Tibial nerve (tissue), 4 donors: ENCODE results near the gene UBE2L3. TPM values are rescaled to one million over a fixed set of nuclear protein-coding genes. Genes with fewer than 3 reads are reported as not detected.
A peak's percentile ranks its signal among the peaks of the same experiment; 100 is the strongest.

ENCODE experiments used
- DNase-seq, 2 donors: peaks; one replicate each; pipeline ENCODE4 v3.0.0-alpha.2; 2019; ENCODE audit warnings: low spot score in 2 of 2
- H3K27ac ChIP-seq, 4 donors: fragments of 200-600 bp; sonication (generic) in 3 of 4; one replicate each; pipeline ENCODE4 v1.5.1; 2017 to 2019; ENCODE audit warnings: mild to moderate bottlenecking in 1 of 4
- H3K27me3 ChIP-seq, 2 donors: fragments of 200-600 bp; sonication (generic) in 1 of 2; one replicate each; pipeline versions ENCODE4 v1.5.1 to v1.6.0; 2017 to 2019
- H3K36me3 ChIP-seq, 3 donors: fragments of 200-600 bp; sonication (generic); one replicate each; pipeline ENCODE4 v1.5.1; 2018 to 2019
- H3K4me1 ChIP-seq, 4 donors: fragments of 200-600 bp; sonication (generic) in 3 of 4; one replicate each; pipeline ENCODE4 v1.5.1; 2017 to 2019
- H3K4me3 ChIP-seq, 4 donors: fragments of 200-600 bp; sonication (generic) in 3 of 4; one replicate each; pipeline ENCODE4 v1.5.1; 2017 to 2019; ENCODE audit warnings: mild to moderate bottlenecking in 1 of 4, moderate library complexity in 1 of 4
- H3K9me3 ChIP-seq, 4 donors: fragments of 200-600 bp; sonication (generic) in 3 of 4; one replicate each; pipeline ENCODE4 v1.5.1; 2017 to 2019
- CTCF ChIP-seq, 5 experiments: fragments of 200-600 bp in 3 of 5; fragments of 450-650 bp in 2 of 5; sonication (generic) in 3 of 5; IDR thresholded peaks; one replicate each; pipeline ENCODE4 v1.5.1; 2016 to 2019; ENCODE audit warnings: antibody characterized with exemption in 5 of 5, mild to moderate bottlenecking in 3 of 5, moderate library complexity in 2 of 5
- EP300 ChIP-seq, 2 donors: sonication (generic); formaldehyde crosslinking; IDR thresholded peaks; one replicate each; pipeline ENCODE4 v1.6.1; 2017; ENCODE audit warnings: antibody characterized with exemption in 2 of 2, mild to moderate bottlenecking in 1 of 2
- POLR2A ChIP-seq, 2 donors: fragments of 450-650 bp; IDR thresholded peaks; one replicate each; pipeline ENCODE4 v1.6.1; 2017; ENCODE audit warnings: antibody characterized with exemption in 2 of 2, mild to moderate bottlenecking in 2 of 2, moderate library complexity in 2 of 2
- WGBS, 2 donors: methylation state at CpG; one replicate each; pipeline ENCODE4 v1.1.5; 2018; 5-methylcytosine and 5-hydroxymethylcytosine counted together
- total RNA-seq, 4 donors: library from RNA; depleted of rRNA; stranded (reverse); fragments of >200 nt; gene quantifications; one replicate each; pipeline ENCODE4 v1.1.0, GENCODE V29; 2016

The UBE2L3 gene
- total RNA-seq, 4 donors from 2014 or later, result 32.0 to 45.0 (median 37.8) TPM

DNA sequence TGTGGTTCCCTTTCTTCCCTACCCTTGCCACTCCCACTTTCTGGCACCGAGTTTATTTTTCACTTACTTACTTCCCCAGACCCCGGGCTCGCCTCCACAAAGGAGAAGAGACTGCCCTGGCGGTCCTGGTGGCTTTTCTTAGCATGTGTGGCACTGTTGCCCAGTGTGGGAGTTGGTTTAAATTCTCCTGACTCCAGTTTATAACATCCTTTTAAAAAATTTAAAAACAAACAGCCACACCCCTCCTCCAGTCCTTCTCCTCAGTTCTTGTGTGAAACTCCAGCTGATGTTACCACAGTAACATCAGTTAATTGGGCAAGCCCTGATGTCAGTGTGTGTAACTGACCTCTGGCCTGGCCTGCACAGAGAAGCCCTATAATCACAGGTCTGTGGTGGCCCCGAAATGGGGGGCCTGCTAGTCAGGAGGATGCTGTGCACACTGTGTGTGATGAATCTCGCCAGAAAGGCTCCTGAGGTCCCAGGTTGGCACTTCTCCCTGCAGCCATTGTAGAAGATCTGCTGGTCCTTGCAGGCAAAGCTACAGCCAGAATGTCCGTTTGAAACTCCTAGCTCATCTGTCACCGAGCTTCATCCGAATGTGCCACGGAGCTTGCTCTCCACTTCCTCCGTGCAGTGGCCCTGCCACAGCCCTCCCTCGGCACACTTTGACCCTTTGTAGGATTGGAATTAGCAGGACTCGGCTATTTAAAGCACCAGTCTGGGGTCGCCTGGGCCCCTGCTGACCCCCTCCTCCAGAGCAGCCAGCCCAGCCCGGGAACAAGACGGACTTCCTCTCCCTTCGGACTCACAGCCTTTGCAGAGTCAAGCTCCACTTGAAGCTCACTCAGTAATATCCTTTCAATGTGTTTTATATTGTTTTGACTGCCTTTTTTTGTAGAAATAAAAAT is 54.8 kb downstream of the UBE2L3 start:
- H3K27me3 ChIP-seq, result no peaks in the 10 kb centered on the region
- peaks cover 0 to 86% (median 35%) of the 10 kb centered on the region in 4 donors for H3K4me1 ChIP-seq
- peak overlapping the region in 3 of 4 donors; percentile 17 to 70 (median 42) for H3K27ac ChIP-seq
- peaks cover 0 to 14% (median 0%) of the 10 kb centered on the region in 3 donors for H3K36me3 ChIP-seq
- H3K9me3 ChIP-seq, result no peaks in the 10 kb centered on the region
- no peak overlapping the region for H3K4me3 ChIP-seq
- DNase-seq, result peak in 1 of 2 donors; percentile 24
- 44 to 49% methylated on average over 17 of the region's 17 CpGs for WGBS, 2 donors
- TF ChIP-seq POLR2A (IDR thresholded peaks at IDR 0.05) (no peak), EP300 (IDR thresholded peaks at IDR 0.05) (no peak), CTCF (IDR thresholded peaks at IDR 0.05) (no peak)

DNA sequence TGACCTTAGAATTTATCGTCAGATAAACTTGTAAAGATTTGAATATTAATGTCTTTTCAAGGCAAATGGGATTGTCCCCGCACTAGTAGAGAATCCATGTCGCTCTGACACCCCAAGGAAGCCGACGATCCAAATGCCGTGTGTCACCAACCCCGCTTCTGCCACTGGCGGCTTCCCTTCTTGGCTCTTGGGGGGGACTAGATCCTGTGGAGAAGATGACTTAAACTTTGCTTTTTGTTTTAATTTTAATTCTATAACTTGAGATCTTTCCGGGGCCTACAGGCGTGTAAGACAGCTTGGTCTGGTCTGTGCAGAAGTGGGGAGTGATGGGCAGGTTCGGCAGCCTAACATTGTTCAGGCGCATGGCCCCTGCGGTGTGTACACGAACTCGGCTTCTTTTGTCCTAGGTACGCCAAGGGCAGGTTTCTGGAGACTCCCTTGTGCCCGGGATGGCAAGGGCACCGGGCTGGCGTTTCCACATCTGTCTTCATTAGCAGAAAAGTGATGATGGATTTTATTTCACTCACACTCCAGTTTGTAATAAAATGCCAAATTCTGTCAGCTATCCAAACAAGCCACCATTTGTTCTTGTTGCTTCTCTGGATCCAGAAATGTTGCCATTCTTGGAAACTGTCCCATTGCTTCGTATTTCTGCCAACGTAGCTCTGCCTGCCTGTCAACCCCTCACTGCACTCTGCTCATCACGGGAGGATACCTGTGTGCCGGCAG is 55.6 kb downstream of the UBE2L3 start:
- peaks cover 0 to 14% (median 0%) of the 10 kb centered on the region in 3 donors for H3K36me3 ChIP-seq
- H3K27ac ChIP-seq, result peak overlapping the region in 3 of 4 donors; percentile 29 to 77 (median 70)
- no peaks in the 10 kb centered on the region for H3K27me3 ChIP-seq
- no peak for TF ChIP-seq POLR2A (IDR thresholded peaks at IDR 0.05)
- TF ChIP-seq CTCF (IDR thresholded peaks at IDR 0.05), result no peak
- no peak for TF ChIP-seq EP300 (IDR thresholded peaks at IDR 0.05)
- DNase-seq, result no peak
- peaks cover 0 to 86% (median 35%) of the 10 kb centered on the region in 4 donors for H3K4me1 ChIP-seq
- H3K4me3 ChIP-seq, result no peak overlapping the region
- WGBS, 2 donors, result 72 to 74% methylated on average over 23 of the region's 23 CpGs
- no peaks in the 10 kb centered on the region for H3K9me3 ChIP-seq

DNA sequence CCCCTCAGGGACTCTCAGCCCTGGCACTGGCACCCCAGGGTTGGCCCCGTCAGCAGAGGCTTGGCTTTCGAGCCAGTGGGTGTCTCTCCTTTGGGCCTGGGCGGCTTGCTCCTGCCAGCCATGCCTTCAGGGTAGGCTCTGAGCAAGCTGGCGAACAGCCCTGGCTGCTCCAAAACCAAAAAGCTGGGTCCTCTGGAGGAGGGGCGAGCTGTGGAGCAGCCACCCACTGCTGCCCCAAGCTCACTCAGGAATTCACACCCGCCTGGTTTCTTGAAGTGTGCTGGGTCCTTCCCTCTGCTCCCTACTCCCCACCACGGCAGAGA is 56.1 kb downstream of the UBE2L3 start:
- no peak for TF ChIP-seq EP300 (IDR thresholded peaks at IDR 0.05)
- TF ChIP-seq POLR2A (IDR thresholded peaks at IDR 0.05), result no peak
- no peak for TF ChIP-seq CTCF (IDR thresholded peaks at IDR 0.05)
- Histone ChIP-seq H3K4me3 (no peak overlapping the region), H3K4me1 (peaks cover 0 to 91% (median 38%) of the 10 kb centered on the region in 4 donors), H3K27ac (peak overlapping the region in 3 of 4 donors; percentile 29 to 77 (median 70)), H3K27me3 (no peaks in the 10 kb centered on the region), H3K36me3 (peaks cover 0 to 17% (median 0%) of the 10 kb centered on the region in 3 donors), H3K9me3 (no peaks in the 10 kb centered on the region)
- 60 to 67% methylated on average over 6 to 7 of the region's 7 CpGs for WGBS, 2 donors
- DNase-seq, result no peak

DNA sequence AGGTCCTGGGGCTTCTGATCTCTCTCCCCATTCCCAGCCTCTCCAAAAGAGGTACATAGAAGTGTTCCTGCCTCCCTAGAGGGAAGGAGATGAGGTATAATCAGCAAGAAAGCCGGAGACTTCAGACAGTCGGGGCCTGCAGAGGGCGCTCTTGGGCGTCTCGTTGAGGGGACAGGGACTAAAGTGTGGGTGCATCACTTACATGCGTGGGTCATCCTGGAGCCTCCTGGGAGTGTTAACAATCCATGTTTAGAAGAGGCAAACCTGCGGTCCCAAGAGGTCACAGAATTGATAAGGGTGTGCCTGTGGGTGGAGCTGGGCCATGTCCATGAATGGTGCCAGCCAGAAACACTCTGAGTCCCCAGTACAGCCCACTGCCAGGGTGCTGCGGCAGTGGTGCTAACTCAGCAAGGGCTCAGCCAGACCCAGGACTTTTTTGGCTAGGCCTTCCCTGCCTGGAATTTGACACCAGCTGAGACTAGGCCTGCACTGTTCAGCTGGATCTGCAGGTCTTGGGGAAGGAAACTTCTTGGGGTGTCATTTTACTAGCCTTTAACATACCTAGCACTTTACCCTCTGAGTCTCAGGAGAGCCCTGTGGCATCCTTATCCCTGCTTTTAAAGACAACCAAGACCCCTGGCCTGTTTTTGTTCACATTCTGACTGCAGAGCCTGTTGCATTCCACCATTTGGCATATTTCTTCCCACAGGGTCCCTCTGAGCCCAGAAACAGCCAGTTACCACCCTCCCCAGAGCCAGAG is 56.8 kb downstream of the UBE2L3 start:
- peaks cover 0 to 15% (median 0%) of the 10 kb centered on the region in 3 donors for H3K36me3 ChIP-seq
- H3K4me3 ChIP-seq, result no peak overlapping the region
- 30 to 67% methylated on average over 3 to 8 of the region's 8 CpGs for WGBS, 2 donors
- no peaks in the 10 kb centered on the region for H3K27me3 ChIP-seq
- peak overlapping the region in 3 of 4 donors; percentile 29 to 77 (median 70) for H3K27ac ChIP-seq
- no peaks in the 10 kb centered on the region for H3K9me3 ChIP-seq
- no peak for DNase-seq
- peak in 2 of 5 experiments; percentile 22 for TF ChIP-seq CTCF (IDR thresholded peaks at IDR 0.05)
- no peak for TF ChIP-seq EP300 (IDR thresholded peaks at IDR 0.05)
- TF ChIP-seq POLR2A (IDR thresholded peaks at IDR 0.05), result no peak
- peaks cover 0 to 94% (median 41%) of the 10 kb centered on the region in 4 donors for H3K4me1 ChIP-seq
